Measurements from ENCODE around the gene LYVE1. TPM values are rescaled to one million over a fixed set of nuclear protein-coding genes. Genes with fewer than 3 reads are reported as not detected.

The LYVE1 gene
- total and polyA plus RNA-seq, 12 donors, result 29.1 to 530 (median 254) TPM

DNA sequence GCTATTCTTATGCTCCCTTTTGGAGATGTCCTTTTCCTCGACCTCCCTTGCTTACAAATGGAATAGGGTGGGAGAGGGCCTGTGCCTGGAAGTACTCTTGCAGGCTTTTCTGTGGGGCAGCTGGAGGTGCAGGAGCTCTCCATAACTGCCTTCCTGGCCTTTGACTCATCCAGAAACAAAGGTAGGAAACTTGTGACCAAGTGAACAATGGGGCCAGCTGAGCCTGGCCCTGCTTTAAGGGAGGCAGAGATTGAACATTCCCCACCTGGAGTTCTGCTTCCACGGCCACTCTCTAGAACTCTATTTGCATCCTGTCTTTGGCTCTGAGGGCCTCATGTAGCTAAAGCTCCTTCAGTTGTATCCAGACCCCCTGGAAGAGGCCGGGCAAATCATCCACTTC, 5.1 kb upstream of the LYVE1 start:
- 87 to 97% (median 94%) methylated on average over 3 of the region's 3 CpGs for WGBS, 4 donors
- no peak for DNase-seq
- no peak for TF ChIP-seq POLR2A (IDR thresholded peaks at IDR 0.05)
- TF ChIP-seq, protein P1, sequence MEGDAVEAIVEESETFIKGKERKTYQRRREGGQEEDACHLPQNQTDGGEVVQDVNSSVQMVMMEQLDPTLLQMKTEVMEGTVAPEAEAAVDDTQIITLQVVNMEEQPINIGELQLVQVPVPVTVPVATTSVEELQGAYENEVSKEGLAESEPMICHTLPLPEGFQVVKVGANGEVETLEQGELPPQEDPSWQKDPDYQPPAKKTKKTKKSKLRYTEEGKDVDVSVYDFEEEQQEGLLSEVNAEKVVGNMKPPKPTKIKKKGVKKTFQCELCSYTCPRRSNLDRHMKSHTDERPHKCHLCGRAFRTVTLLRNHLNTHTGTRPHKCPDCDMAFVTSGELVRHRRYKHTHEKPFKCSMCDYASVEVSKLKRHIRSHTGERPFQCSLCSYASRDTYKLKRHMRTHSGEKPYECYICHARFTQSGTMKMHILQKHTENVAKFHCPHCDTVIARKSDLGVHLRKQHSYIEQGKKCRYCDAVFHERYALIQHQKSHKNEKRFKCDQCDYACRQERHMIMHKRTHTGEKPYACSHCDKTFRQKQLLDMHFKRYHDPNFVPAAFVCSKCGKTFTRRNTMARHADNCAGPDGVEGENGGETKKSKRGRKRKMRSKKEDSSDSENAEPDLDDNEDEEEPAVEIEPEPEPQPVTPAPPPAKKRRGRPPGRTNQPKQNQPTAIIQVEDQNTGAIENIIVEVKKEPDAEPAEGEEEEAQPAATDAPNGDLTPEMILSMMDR (IDR thresholded peaks at IDR 0.05), result no peak
- H3K27me3 ChIP-seq, result no peaks in the 10 kb centered on the region
- intact Hi-C loops (cut with DNase I), result loop anchor here in 1 of 2 donors (10.0 kb wide), 1 partner anchor 81 kb away; no protein-coding TSS in a partner anchor
- no peak overlapping the region for H3K27ac ChIP-seq
- no peak overlapping the region for H3K4me3 ChIP-seq
- H3K9me3 ChIP-seq (replicated peaks in 1 of 3), result no peaks in the 10 kb centered on the region
- H3K4me1 ChIP-seq (replicated peaks in 1 of 2), result peaks cover 9 to 16% of the 10 kb centered on the region in 2 donors
- H3K36me3 ChIP-seq (replicated peaks in 1 of 2), result peaks cover 0 to 10% of the 10 kb centered on the region in 2 donors

DNA sequence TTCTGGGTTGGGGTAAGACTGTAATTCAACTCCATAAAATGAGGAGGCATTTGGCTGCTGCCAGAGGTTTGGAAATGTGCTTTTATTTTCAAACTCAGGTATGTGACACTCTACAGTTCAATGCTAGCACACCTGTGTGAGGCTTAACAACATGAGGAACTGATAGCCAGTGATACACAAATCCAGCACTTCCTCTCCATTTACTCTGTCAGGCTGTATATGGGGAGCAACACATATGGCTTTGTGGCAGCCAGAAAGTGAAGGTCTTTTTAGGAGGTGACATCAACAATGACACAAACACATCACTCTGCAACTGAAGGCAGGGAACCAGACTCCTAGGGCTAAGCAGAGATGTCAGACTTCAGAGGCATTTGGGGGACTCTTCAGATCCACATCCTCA, 4.6 kb upstream of the LYVE1 start:
- Histone ChIP-seq H3K27ac (no peak overlapping the region), H3K27me3 (no peaks in the 10 kb centered on the region), H3K4me1 (replicated peaks in 1 of 2) (peaks cover 13 to 17% of the 10 kb centered on the region in 2 donors), H3K9me3 (replicated peaks in 1 of 3) (no peaks in the 10 kb centered on the region), H3K4me3 (no peak overlapping the region), H3K36me3 (replicated peaks in 1 of 2) (peaks cover 0 to 9% of the 10 kb centered on the region in 2 donors)
- intact Hi-C loops (cut with DNase I), result loop anchor here in 1 of 2 donors (10.0 kb wide), 1 partner anchor 82 kb away; no protein-coding TSS in a partner anchor
- DNase-seq, result no peak
- TF ChIP-seq POLR2A (IDR thresholded peaks at IDR 0.05), result no peak
- TF ChIP-seq, protein P1 (IDR thresholded peaks at IDR 0.05), result no peak

DNA sequence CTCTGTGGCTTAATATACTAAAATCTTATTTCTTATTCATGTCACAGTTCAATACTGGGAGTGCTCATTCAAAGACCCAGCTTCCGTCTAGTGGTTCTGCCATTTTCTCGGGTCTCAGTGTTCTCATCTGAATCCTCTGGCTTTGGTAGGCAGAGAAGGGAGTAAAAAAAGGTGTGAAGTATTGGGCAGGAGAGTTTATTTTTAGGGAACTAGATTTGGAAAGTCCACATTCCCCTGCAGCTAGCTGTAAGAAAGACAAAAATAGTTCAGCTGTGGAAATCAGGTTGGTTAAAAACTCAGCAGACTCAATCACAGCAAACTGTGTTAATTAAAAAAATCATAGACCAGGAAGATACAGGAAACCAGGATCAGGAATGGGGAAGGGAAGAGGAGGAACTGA, 4.1 kb upstream of the LYVE1 start:
- TF ChIP-seq POLR2A (IDR thresholded peaks at IDR 0.05), result no peak
- TF ChIP-seq, protein P1 (IDR thresholded peaks at IDR 0.05), result no peak
- H3K27ac ChIP-seq, result no peak overlapping the region
- 92 to 100% (median 95%) methylated on average over 2 of the region's 2 CpGs for WGBS, 4 donors

DNA sequence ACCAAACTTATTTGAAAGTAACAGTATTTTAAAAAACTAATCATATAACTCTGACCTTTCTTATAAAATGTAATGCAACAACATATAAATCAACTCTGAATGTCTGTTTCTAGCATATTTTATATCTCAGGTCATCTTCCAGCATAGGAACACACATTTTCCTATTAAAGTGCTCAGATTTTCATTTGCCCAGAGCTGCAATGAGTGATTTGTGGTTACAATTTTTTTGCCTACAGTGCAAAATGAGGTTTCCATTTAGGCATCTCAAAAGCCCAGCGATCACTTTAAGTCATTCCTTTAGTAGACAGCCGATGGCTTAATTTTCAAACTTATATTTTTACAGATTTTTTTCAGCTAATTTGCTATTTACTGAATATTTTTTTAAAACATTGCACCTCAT, 1.0 kb downstream of the LYVE1 start:
- H3K27ac ChIP-seq, result peak overlapping the region; percentile 34 to 90 (median 79)

More for the DNA sequence above, 4.1 kb upstream of the LYVE1 start:
- Histone ChIP-seq H3K27me3 (no peaks in the 10 kb centered on the region), H3K4me1 (replicated peaks in 1 of 2) (peaks cover 14 to 17% of the 10 kb centered on the region in 2 donors), H3K36me3 (replicated peaks in 1 of 2) (peaks cover 0 to 9% of the 10 kb centered on the region in 2 donors), H3K4me3 (no peak overlapping the region), H3K9me3 (replicated peaks in 1 of 3) (no peaks in the 10 kb centered on the region)
- intact Hi-C loops (cut with DNase I), result loop anchor here in 1 of 2 donors (10.0 kb wide), 1 partner anchor 82 kb away; no protein-coding TSS in a partner anchor
- no peak for DNase-seq

More for the DNA sequence above, 1.0 kb downstream of the LYVE1 start:
- Histone ChIP-seq H3K4me3 (peak overlapping the region in 2 of 4 donors; percentile 13 to 27), H3K27me3 (no peaks in the 10 kb centered on the region), H3K4me1 (replicated peaks in 1 of 2) (peaks cover 18 to 30% of the 10 kb centered on the region in 2 donors), H3K9me3 (replicated peaks in 1 of 3) (no peaks in the 10 kb centered on the region), H3K36me3 (replicated peaks in 1 of 2) (peaks cover 0 to 8% of the 10 kb centered on the region in 2 donors)
- intact Hi-C loops (cut with DNase I), result loop anchor here in 1 of 2 donors (10.0 kb wide), 1 partner anchor 167 kb away; no protein-coding TSS in a partner anchor
- no peak for TF ChIP-seq POLR2A (IDR thresholded peaks at IDR 0.05)
- TF ChIP-seq, protein P1 (IDR thresholded peaks at IDR 0.05), result no peak
- no peak for DNase-seq
- WGBS, 4 donors, result 62 to 77% (median 74%) methylated on average over 2 of the region's 2 CpGs

All from adrenal gland (tissue), 12 donors.